Subcutaneous abdominal adipose tissue (tissue), 5 donors: ENCODE data around the gene POR.

Source experiments
- H3K27ac ChIP-seq: one replicate; pipeline ENCODE4 v1.7.0; 2013; ENCODE audit warnings: low read depth, mild to moderate bottlenecking, inconsistent platforms, low read length, moderate library complexity
- H3K27me3 ChIP-seq, 5 donors: one replicate each; pipeline ENCODE4 v1.7.0; 2013; ENCODE audit warnings: low read length in 5 of 5, inconsistent platforms in 1 of 5; ENCODE audit not compliant: control insufficient read depth in 5 of 5, insufficient read depth in 4 of 5
- H3K36me3 ChIP-seq, 5 donors: one replicate each; pipeline ENCODE4 v1.7.0; 2013; ENCODE audit warnings: low read length in 5 of 5; ENCODE audit not compliant: control insufficient read depth in 5 of 5, insufficient read depth in 5 of 5
- H3K4me1 ChIP-seq, 5 donors: one replicate each; pipeline ENCODE4 v1.7.0; 2013; ENCODE audit warnings: low read length in 5 of 5, mild to moderate bottlenecking in 3 of 5, moderate library complexity in 1 of 5; ENCODE audit not compliant: control insufficient read depth in 5 of 5, insufficient read depth in 5 of 5
- H3K4me3 ChIP-seq, 5 donors: one replicate each; pipeline ENCODE4 v1.7.0; 2013; ENCODE audit warnings: low read length in 5 of 5, low read depth in 1 of 5
- H3K9ac ChIP-seq, 5 donors: one replicate each; pipeline ENCODE4 v1.7.0; 2013; ENCODE audit warnings: low read length in 5 of 5, mild to moderate bottlenecking in 4 of 5, moderate library complexity in 3 of 5
- H3K9me3 ChIP-seq, 5 donors: one replicate each; pipeline ENCODE4 v1.7.0; 2013; ENCODE audit warnings: low read length in 5 of 5; ENCODE audit not compliant: control insufficient read depth in 5 of 5
- donor health status: healthy.
- donor health status: healthy.
- donor health status: healthy.
- donor health status: healthy.
- donor health status: healthy.

Gene POR

DNA sequence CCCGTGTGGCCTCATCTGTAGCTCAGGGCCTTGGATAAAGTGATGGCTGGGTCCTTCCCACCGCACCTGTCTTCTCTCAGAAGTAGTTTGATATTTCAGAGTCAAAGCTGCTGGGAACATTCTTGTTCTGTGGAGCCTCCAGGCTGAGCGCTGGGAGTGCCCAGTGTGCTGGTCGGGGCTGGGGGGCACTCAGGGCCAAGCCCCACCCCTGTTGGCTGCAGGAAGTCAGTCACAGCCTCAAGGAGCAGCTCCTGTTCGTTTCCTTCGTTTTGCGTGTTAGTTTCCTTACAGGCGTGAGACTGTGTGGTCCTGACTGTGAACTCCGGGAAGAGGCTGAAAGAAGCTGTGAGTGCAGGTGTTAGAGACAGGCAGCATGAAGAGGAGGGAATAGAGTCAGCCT, 33.2 kb downstream of the POR start:
- H3K4me1 ChIP-seq: peaks cover 5 to 36% (median 24%) of the 10 kb centered on the region in 5 donors
- H3K4me3 ChIP-seq: no peak overlapping the region
- H3K27me3 ChIP-seq: no peaks in the 10 kb centered on the region
- H3K36me3 ChIP-seq: peaks cover 0 to 17% (median 4%) of the 10 kb centered on the region in 5 donors
- no peaks in the 10 kb centered on the region for H3K9me3 ChIP-seq
- peak overlapping the region in 1 of 5 donors; percentile 7 for H3K9ac ChIP-seq
- H3K27ac ChIP-seq: no peak overlapping the region

DNA sequence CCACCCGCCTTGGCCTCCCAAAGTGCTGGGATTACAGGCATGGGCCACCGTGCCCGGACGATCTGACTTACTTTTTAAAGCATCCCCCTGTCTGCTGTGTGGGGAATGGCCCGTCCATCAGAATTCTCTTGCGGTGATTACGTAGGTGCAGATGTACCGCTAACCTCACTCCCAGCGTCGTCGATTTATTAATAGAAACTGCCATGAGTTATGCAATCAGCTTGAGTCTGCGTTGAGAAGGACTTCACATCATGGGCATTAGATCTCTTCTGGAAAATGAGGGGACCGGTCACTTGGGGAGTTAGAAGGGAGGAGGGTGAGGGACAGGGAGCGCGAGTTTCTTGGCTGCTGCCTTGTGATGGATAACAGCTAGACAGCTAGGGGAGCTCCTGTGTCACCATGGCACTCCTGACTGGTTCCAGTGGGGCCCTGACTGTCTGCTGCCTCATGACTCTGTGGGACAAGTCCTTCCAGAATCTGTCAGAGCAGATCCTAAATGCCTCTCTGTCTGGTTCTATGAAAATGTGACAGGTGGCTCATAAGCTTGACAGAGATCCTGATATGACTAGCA, 35.2 kb downstream of the POR start:
- Histone ChIP-seq H3K27ac (no peak overlapping the region), H3K27me3 (no peaks in the 10 kb centered on the region), H3K4me1 (peaks cover 5 to 41% (median 30%) of the 10 kb centered on the region in 5 donors), H3K9ac (no peak overlapping the region), H3K9me3 (no peaks in the 10 kb centered on the region), H3K36me3 (peaks cover 0 to 34% (median 18%) of the 10 kb centered on the region in 5 donors), H3K4me3 (no peak overlapping the region)

DNA sequence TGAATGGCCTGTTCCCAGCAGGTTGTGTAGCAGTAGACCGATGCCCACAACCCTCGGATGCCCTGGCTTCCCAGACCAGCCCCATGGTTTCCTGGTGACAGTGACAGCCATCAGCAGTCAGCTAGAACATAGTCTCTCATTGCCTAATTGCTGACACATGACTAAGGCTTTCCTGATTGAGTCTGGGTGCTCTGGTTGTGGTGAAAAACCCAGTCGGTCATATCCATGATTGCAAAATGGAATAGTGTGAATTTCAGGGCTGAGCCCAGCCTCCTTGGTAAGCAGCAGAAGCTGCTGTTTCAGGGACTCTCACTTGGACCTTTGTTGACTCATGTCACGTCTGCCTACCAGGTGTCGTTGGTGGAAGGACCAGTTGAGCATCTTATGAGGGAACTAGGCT, 36.6 kb downstream of the POR start:
- peak overlapping the region; percentile 41 for H3K27ac ChIP-seq
- no peak overlapping the region for H3K4me3 ChIP-seq
- peak overlapping the region in 1 of 5 donors; percentile 18 for H3K9ac ChIP-seq
- H3K4me1 ChIP-seq: peaks cover 7 to 36% (median 26%) of the 10 kb centered on the region in 5 donors
- no peaks in the 10 kb centered on the region for H3K9me3 ChIP-seq
- peaks cover 0 to 45% (median 31%) of the 10 kb centered on the region in 5 donors for H3K36me3 ChIP-seq
- no peaks in the 10 kb centered on the region for H3K27me3 ChIP-seq

DNA sequence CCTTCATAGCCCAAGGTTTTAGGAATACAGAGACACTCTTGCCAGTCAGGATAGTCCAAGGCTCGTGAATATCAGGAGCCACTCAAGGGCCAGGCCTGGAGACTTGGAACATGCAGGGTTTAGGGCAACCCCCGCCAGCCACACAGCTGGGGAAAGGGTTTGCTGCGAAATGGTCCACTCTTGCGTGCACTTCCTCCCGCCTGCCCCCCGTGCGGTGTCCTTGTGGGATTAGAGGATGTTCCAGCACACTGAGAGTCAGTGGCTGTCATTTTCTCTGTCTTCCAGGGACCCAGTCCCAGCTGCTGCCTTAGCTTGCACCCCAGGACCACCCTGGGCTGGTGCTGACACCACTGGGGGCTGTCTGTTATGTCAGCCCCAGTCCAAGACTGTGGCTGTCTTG, 38.5 kb downstream of the POR start:
- Histone ChIP-seq H3K27me3 (no peaks in the 10 kb centered on the region), H3K9me3 (no peaks in the 10 kb centered on the region), H3K9ac (no peak overlapping the region), H3K27ac (no peak overlapping the region), H3K4me1 (peaks cover 7 to 35% (median 26%) of the 10 kb centered on the region in 5 donors), H3K4me3 (no peak overlapping the region), H3K36me3 (peaks cover 5 to 50% (median 37%) of the 10 kb centered on the region in 5 donors)

DNA sequence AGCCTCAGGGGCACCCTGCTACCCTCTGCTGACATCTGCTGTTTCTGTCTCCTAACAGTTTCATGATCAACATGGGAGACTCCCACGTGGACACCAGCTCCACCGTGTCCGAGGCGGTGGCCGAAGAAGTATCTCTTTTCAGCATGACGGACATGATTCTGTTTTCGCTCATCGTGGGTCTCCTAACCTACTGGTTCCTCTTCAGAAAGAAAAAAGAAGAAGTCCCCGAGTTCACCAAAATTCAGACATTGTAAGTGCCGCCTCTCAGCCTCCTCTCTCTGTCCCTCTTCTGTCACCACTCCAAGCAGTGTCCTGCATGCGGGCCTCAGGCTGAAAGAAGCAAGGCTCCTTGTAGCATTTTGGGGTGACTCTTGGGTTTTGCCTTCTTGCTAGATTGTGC, 39.0 kb downstream of the POR start:
- Histone ChIP-seq H3K4me1 (peaks cover 7 to 32% (median 25%) of the 10 kb centered on the region in 5 donors), H3K36me3 (peaks cover 5 to 52% (median 38%) of the 10 kb centered on the region in 5 donors), H3K9me3 (no peaks in the 10 kb centered on the region), H3K27me3 (no peaks in the 10 kb centered on the region), H3K4me3 (no peak overlapping the region), H3K27ac (no peak overlapping the region), H3K9ac (no peak overlapping the region)

DNA sequence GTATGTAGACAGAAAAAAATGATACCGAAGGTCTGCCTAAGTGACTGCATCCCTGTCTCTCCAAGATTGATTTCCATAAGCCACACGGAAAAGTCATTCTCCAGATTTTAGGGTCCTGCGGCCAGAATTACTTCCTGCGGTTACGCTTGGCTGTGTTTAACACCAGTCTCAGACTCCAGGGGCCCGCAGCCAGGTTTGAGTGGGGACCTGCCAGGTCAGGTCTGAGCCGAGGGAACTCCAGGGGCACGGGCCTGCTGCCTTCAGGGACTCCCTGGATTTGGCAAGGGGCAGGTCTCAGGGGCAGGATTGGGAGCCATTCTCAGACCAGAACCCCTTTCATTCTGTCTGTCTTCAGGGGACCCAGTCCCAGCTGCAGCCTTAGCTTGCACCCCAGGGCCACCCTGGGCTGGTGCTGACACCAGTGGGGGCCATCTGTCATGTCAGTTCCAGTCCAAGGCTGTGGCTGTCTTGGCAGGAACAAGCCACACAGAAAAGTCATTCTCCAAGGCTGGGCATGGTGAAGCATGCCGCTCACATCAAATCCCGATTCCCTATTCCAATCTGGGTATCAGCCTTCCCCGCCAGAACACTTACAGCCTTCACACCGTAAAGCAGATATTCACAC, 40.5 kb downstream of the POR start:
- no peaks in the 10 kb centered on the region for H3K9me3 ChIP-seq
- no peak overlapping the region for H3K27ac ChIP-seq
- H3K36me3 ChIP-seq: peaks cover 5 to 58% (median 40%) of the 10 kb centered on the region in 5 donors
- H3K4me1 ChIP-seq: peaks cover 6 to 25% (median 20%) of the 10 kb centered on the region in 5 donors
- H3K9ac ChIP-seq: no peak overlapping the region
- H3K4me3 ChIP-seq: no peak overlapping the region
- no peaks in the 10 kb centered on the region for H3K27me3 ChIP-seq

DNA sequence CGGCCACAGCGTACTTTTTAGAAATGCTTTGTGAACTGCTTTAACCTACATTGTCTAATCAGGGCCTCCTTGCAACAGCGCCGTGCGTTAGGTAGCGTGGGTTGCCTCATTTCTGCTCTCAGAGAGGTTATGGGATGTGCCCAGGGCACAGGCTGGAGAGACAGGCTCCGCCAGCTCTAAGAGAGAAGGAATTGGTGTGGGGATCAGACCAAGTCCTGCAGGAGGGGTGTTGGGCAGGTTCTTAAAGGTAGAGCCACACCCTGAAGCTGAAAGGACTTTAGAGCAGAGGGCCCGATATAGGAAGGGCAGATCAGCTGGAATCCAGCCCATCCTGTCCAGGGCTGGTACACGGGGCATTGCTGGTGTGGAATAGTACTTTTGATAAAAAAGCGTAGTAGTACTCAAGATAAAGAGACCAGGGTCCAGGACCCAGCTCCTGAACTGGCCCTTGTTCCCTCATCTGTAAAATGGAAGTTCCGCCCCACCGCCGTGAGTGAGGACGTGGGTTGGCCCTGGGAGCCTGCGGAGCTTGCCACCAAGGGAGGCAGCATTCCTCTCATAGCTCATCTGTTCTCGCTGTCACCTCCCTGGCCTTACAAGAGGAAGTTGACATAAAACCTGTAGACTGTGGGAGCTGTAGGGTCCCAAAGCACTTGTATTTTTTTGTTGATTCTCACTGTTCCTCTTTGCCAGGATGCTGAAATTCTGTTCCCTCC, 42.2 kb downstream of the POR start:
- Histone ChIP-seq H3K4me1 (peaks cover 2 to 23% (median 21%) of the 10 kb centered on the region in 5 donors), H3K27ac (no peak overlapping the region), H3K4me3 (no peak overlapping the region), H3K27me3 (no peaks in the 10 kb centered on the region), H3K9ac (no peak overlapping the region), H3K36me3 (peaks cover 5 to 65% (median 40%) of the 10 kb centered on the region in 5 donors), H3K9me3 (no peaks in the 10 kb centered on the region)

DNA sequence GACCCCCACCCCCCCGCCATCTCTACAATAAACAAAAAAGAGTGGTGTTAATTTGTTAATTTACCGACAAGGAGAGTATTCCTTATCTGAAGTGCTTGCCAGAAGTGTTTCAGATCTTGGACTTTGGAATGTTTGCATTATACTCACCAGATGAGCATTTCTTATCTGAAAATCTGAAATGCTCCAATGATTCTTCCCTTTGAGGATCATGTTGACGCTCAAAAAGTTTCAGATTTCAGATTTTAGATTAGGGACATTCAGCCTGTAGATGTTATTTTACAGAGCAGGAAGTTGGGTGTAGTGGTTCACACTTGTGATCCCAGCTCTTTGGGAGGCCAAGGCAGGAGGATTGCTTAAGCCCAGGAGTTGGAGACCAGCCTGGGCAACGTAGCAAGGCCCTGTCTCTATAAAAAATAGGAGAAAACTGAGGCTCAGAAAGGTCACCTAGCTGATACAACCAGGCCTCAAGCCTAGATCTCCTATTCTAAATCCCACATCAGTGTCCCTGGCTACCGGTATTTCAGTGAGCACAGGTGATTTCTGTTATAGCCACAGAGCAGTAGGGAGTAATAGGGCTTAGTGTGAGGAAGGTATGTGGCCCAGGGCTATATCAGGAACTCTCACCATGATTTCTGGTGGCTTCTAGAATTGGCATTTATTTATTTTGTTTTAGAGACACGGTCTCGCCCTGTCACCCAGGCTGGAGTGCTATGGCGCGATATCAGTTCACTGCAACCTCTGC, 44.0 kb downstream of the POR start:
- Histone ChIP-seq H3K36me3 (peaks cover 5 to 58% (median 37%) of the 10 kb centered on the region in 5 donors), H3K9ac (no peak overlapping the region), H3K4me3 (no peak overlapping the region), H3K4me1 (peaks cover 12 to 34% (median 30%) of the 10 kb centered on the region in 5 donors), H3K9me3 (no peaks in the 10 kb centered on the region), H3K27me3 (no peaks in the 10 kb centered on the region), H3K27ac (no peak overlapping the region)

DNA sequence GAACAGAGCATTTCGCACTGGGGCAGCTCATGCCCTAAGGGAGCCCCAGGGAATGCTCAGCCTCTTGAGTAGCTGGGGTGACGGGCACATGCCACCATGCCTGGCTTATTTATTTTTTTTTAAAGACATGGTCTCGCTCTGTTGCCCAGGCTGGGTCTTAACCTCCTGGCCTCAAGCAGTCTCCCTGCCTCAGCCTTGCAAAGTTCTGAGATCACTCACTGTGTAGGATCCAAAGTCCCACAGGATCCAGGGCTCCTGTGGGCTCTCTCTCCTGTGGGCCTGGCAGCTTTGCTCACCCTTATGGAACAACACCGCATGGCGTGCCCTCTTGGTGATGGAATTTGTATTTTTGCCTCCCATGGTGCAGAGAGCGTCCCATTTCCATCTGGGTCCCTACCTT, 45.4 kb downstream of the POR start:
- H3K9me3 ChIP-seq: no peaks in the 10 kb centered on the region
- no peak overlapping the region for H3K4me3 ChIP-seq
- no peak overlapping the region for H3K27ac ChIP-seq
- no peaks in the 10 kb centered on the region for H3K27me3 ChIP-seq
- H3K36me3 ChIP-seq: peaks cover 5 to 54% (median 31%) of the 10 kb centered on the region in 5 donors
- H3K4me1 ChIP-seq: peaks cover 12 to 34% (median 34%) of the 10 kb centered on the region in 5 donors
- H3K9ac ChIP-seq: no peak overlapping the region
